Activated CD4-positive, alpha-beta T cell treated with anti-CD3 and anti-CD28 coated beads, Interleukin-2, amount 50 U/mL, for 4 hours (primary cell): ENCODE results near the gene PLAC8L1.
"Not testable (repeated sequence)": the region's sequence is repeated elsewhere in the genome, so short reads cannot be mapped to it uniquely, and the experiment has no call there.

Source experiments
- DNase-seq, 2 experiments: peaks; one replicate each; pipeline ENCODE4 v3.0.0-alpha.2; 2020

The PLAC8L1 gene, protein sequence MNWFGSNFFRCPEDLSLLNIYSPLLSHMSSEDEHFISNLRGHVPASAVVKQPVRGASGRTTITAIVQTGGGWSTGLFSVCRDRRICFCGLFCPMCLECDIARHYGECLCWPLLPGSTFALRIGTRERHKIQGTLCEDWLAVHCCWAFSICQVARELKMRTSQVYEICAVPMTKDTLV

DNA sequence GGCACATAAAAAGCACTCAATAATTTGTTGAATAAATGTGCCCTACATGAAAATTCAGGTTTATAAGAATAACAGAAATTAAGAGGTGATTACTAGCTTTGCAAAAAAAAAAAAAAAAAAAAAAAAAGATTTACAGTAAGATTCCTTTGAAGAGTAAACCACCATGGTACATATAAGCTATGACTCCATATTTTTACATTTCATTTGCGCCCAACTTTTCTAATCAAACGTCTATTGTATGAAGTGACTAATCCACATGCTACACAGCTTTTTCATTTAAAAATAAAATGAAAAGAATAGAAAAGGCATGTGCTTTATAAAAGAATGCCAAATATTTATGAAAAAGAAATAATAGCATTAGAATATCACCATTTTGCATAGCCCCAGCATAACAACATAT lies at the start of gene PLAC8L1:
Gene PLAC8L1, minus strand, starts transcription at position 101 of the 400 bp plus-strand sequence. CDS start 1,266 bp downstream, outside the sequence.
- no peak for DNase-seq

DNA sequence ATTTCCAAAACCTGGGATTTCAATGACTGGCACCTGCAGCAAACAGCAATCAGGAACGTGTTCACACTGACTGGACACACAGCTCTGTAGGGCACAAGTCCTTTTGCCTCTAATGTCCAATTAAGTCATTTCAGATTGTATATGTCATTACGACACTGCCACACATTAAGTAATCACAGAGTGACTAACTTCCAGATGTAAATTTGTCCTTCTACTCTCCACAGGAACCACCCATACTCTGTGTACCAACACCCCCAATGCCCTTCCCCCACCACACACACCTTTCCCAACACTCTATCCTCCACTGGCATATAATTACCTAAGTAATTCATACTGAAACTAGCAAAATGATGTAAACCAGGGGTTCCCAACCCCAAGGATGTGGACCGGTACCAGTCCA lies 46.6 kb upstream of the PLAC8L1 start:
- DNase-seq, result no peak

DNA sequence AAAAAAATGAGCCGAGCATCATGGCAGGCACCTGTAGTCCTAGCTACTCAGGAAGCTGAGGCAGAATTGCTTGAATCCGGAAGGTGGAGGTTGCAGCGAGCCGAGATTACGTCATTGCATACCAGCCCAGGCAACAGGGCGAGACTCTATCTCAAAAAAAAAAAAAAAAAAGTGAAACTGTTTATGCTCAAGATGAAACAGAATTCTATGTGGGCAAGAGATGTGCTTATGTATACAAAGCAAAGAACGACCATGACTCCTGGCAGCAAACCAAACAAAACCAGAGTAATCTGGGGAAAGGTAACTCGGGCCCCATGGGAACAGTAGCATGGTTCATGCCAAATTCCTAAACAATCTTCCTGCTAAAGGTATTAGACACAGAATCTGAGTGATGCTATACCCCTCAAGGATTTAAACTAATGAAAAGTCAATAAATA lies 32.6 kb upstream of the PLAC8L1 start:
- no peak for DNase-seq

DNA sequence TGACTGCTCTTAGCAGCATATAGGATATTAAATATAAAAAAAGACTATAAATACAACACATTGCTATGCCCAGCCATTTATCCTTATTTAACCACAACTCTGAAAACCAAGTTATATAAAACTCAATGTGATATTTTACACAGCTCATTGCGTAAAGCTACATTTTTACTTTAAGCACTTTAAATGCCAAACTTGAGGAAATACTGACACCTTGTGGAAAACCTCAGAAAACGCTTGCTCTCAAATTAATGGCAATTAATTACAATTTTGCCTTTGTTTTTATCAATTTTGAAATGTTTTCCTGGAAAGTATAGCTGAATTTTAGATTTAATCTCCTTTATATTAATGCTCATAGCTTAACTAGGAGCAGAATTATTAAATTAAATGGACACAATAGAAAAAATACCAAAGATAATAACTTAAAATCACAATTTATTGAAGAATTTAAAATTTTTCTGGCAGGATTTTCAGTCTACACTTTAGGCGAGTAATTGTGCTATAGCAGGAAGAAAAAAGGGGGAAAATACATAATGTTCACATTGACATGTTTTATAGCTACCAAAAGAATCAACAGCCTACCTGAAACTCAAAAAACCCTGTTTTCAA lies 25.2 kb upstream of the PLAC8L1 start:
- no peak for DNase-seq

DNA sequence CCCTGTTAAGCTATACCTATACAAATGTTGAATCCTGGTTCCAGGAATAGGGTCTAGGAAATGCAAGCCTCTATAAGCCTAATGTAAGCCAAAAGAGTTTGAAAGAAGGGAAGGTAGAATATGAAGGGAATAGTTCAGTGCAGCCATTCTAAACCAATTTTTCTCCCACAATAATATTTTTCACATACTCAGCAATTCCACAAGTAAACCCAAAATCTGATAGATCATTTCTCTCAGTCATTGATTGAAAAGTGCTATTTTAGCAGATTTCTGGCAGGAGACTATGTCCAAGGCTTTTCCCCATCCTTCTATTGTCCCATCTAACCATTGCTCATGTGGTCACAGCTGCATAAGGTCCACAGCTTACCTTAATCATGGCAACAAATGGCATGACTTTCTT lies 20.7 kb upstream of the PLAC8L1 start:
- no peak for DNase-seq

DNA sequence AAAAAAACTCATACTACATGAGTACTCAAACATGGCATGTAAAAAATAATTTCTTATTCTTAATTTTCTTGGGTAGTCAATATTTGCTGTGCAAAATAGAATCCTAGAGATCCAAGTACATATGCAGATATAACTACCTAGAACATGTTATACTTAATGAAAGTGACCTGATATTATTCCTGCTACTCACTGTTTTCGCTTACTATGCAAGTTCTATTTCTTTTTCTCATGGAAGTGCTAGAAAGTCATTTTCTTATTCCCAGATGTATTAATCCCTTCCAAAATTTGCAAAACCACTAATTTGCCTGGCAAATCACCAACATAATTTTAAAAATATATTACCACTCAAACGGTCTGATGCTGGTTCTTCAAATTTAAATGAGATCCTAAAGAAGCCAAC lies 19.2 kb upstream of the PLAC8L1 start:
- no peak for DNase-seq

DNA sequence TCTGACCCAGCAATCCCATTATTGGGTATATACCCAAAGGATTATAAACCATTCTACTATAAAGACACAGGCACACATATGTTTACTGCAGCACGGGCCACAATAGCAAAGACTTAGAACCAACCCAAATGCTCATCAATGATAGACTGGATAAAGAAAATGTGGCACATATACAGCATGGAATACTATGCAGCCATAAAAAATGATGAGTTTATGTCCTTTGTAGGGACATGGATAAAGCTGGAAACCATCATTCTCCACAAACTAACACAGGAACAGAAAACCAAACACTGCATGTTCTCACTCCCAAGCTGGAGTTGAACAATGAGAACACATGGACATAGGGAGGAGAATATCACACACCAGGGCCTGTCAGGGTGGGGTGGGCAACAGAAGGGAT lies 16.1 kb upstream of the PLAC8L1 start:
- DNase-seq, result not testable (repeated sequence)

DNA sequence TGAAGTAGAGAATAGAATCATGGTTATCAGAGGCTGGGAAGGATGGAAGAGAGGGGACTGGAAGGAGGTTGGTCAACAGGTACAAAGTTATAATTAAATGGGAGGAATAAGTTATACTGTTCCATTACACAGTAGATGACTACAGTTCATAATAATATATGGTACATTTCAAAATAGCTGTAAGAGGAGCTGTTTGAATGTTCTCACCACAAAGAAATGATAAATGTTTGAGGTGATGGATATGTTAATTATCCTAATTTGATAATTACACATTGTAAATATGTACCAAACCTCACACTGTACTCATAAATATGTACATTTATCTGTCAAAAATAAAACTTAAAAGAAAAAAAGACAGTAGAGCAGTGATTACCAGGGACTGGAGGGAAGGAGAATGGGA lies 12.9 kb upstream of the PLAC8L1 start:
- no peak for DNase-seq

DNA sequence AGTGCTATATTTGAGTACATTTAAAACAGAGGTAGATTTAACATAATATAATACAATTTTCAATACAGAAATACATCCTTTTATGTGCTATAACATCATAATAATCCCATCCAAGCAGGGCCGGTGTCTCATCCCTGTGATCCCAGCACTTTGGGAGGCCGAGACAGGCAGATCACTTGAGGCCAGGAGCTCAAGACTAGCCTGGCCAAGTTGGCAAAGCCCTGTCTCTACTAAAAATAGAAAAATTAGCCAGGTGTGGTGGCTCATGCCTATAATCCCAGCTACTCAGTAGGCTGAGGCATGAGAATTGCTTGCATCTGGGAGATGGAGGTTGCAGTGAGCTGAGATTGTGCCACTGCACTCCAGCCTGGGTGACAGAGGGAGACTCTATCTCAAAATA lies 11.8 kb upstream of the PLAC8L1 start:
- DNase-seq, result not testable (repeated sequence)

DNA sequence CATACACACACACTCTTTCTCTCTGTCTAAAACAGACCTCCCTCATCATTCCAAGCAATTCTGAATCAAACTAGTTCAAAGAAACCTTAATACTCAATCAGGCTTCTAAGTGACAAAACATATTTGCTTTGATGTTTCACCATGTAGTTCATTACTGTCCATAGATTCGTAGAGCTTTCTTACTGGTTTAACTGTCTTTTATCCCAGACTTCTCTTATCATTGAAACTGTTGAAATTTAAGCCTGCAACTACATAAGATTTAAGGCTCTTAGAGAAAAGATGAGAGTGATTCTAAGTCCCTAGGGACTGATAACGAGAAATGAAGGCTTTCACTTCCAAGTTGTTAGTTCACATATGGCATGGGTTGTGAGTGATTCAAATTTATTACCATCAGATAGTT lies 11.0 kb upstream of the PLAC8L1 start:
- DNase-seq, result no peak

DNA sequence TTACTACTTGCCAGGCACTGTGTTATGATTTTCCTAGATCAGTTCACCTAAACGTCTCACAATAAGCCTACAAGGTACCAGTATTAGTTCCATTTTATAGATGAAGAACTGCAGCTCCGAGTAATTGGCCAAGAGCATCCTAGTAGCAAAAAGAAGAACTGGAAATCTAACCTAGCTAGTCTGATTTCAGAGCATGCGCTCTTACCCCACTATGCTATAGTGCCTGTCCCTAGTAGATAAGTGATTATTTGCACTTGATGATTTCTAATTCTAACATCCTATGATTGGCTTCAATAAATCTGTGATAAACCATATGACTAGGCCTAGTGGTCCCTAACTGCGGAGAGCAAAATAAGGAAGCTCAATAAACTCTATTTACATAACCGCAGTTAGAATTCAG lies 7.1 kb upstream of the PLAC8L1 start:
- no peak for DNase-seq

DNA sequence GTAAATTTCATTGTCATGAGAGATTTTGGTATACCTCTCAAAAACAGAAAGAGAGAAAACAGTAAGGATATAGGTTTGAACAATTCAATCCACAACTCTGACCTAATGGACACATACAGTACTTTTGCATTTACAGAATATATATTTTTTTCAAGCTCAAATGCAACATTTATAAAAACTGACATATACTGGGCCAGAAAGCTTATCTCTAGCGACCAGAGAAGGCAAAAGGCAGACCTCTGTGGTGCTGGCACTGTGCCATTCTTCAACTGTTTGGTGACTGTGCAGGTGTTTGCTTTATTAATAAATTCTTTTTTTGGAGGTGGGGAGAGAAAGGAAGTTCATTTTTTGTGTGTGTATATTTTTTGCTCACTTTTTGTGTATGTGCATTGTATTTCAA lies 6.0 kb upstream of the PLAC8L1 start:
- no peak for DNase-seq

DNA sequence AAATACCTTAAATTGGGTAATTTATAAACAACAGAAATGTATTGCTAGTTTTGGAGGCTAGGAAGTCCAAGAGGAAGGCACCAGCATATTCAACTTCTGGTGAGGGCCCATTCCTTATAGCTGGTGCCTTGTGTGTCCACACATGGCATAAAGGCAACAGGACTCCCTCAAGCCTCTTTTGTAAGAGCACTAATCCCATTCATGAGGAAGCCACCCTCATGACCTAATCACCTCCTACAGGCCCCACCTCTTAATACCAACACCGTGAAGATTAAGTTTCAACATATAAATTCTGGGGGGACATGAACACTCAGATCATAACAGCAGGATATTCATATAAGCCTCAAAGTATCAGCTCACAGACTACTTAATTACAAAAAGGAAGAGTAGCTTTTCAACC lies 4.0 kb upstream of the PLAC8L1 start:
- DNase-seq, result no peak

DNA sequence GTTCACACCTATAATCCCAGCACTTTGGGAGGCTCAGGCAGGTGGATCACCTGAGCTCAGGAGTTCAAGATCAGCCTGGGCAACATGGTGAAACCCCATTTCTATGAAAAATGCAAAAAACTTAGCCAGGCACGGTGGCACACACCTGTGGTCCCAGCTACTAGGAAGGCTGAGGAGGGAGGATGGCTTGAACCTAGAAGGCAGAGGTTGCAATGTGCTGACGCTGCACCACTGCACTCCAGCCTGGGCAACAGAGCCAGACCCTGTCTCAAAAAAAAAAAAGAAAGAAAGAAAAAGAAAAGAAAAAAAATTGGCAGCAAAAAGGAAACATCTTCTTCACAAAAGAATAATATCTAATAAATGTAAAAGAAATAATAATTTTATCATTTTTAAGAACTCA lies 3.5 kb upstream of the PLAC8L1 start:
- not testable (repeated sequence) for DNase-seq

DNA sequence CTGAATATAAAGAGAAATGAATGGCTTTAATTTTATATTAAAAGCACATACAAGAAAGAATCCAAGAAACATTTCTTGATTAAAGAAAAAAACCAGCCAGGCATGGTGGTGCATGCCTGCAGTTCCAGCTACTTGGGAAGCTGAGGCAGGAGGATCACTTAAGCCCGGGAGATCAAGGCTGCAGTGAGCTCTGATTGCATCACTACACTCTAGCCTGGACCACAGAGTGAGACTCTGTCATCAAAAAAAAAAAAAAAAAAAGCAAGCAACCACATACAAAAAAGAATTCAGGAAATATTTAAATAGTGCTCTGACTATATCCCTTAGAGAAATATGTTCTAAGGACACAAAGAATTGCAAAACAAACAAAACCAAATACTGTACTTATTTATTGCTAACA lies 2.5 kb upstream of the PLAC8L1 start:
- no peak for DNase-seq

DNA sequence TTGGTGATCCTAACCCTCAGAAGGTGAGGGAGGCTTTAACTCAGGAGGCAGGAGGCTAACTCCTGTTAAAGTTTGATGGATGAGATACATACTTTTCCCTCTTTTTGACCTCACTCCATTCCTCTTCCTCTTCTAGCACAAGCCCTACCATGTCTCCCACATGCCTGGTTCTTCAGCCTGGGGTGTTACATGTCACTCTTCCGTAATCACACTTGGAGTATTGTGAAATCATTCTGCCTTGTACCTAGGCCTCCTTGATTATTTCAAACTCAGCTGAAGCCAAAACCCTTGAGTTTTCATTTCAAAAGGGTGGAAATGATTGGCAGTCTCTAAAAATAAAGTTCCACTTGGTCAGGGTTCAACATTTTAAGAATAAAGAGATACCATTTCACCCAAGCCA lies 1.8 kb downstream of the PLAC8L1 start:
- DNase-seq, result no peak

DNA sequence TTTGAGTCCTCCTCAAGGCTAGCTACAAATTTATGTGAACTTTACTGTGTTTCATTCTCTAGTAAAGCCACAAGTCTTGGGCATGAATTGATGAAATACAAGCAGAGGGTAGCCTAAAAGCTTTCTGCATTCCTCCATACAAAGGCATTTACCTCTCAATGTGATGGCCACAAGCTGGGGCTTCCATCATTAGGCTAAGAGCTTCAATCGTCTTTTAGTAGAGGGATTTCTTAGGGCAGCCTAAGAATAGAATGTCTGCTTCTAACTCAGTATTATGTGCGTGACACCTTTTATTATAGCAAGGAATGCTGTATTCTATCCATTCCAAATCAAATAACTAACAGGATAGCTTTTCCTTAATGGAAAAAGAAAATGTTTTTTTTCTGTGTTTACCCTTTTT lies 3.7 kb downstream of the PLAC8L1 start:
- no peak for DNase-seq

DNA sequence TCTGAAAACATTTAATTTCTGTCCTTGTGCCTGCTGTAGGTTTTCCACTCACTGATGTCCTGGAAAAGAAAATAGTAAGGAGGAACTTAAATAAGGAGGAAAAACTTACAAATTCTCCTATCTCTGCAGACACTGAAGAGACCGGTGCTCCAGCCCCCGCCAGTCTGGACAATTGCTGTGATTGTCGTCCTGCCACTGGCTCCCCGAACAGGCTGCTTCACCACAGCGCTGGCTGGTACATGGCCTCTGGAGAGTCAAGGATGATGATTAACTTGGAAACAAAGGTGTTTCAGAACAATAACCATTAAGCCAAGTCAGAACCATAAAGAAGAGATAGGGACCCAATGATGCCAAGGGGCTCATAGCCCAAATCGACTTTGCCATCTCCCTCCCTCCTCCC lies 7.3 kb downstream of the PLAC8L1 start:
- no peak for DNase-seq

DNA sequence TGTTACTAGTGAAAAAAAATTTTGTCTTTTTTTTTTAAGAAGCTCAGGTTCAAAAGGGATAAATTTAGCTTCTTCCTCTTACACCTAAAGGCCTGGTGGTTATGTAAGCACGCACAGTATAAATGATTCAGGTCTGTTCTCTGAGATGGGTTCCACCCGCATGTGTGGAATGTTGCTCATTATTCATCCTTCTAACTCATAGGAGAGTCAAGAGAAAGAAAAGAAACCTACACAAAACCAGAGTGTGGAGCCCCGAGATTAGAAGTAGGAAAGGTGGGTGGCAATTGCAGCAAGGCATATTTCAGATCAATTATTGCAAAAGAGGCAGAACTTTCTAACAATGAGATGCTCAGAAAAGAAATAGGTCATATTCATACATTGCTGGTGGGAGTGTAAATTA lies 13.5 kb downstream of the PLAC8L1 start:
- DNase-seq, result no peak

DNA sequence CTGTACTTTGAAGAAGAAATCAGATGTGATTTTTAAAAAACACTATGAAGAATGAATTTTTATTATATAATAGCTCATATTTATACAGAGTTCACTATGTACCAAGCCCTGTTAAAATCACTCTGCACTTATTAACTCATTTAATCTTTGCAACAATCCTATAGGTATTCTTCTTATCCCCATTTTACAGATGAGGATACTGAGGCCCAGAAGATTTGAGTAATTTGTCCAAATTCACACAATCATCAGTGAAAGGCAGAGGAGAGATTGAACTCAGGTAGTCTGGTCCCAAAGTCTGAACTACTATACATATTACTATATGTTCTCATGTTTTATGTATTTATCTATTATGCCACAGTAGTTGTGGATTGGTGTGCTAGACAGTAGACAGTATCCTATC lies 16.1 kb downstream of the PLAC8L1 start:
- no peak for DNase-seq

DNA sequence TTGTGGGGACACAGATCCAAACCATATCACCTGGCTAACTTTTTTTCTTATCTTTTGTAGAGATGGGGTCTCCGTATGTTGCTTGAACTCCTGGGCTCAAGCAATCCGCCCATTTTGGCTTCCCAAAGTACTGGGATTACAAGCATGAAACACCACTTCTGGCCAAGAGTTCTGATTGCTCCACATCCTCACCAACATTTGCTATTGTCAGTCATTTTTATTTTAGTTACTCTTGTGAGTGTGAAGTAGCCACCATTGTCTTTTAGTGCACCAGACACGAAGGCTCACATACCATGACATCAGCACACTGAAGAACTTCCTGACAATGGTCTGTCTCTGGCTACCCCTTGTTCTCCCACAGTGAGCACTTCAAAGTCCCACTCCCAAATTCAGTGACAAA lies 17.3 kb downstream of the PLAC8L1 start:
- DNase-seq, result no peak

DNA sequence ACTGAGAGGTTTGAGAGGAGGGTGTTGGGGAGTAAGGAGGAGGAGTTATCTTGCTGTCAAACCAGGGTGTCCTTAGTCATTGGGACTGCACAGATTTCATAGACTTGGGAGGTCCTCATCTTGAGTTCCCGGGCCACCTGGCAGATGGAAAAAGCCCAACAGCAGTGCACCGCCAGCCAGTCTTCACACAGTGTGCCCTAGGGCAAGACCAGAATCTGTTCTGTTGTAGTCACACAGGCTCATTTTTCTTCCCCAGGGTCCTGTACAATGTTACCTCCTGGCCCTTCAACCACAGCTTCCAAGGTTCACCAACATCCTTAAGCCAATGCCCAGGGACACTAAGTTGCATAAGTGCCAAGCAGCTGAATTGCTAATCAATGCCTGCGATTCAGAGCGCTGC lies 21.0 kb downstream of the PLAC8L1 start:
- no peak for DNase-seq

DNA sequence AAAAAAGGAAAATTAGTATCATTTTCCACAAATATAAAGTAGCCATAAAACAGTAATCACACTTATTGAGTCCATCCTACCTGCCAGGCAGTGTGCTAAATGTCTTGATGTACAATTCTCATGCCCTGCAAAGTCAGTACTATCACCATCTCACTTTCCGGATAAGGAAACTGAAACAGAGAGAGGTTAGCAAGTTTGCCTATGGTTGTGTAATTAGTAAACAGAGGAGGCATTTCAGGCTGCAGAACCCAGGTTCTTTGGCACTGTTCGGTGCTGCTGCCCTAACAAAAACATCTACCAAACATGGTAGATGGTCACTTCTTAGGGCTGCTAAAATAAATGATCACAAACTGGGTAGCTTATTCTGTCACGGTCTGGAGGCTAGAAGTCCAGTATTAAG lies 22.6 kb downstream of the PLAC8L1 start:
- no peak for DNase-seq

DNA sequence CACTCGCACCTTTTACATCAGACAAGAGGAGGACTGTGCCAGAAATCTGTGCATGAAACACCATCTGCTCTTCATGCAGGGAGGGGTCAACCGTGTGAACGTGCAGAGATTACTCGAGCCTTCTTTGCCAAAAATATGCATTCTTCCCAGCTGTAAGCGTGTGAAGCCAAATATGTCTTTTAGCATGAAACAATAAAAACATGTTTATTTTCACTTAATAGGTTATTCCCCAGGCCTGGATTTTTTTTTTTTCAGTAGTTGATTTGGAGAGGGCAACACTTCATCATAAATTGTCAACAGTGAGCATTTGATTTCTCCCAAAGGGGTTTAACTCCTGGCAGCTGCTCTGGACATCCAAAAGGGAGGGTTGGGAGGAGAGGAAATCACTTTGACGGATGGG lies 23.8 kb downstream of the PLAC8L1 start:
- no peak for DNase-seq

DNA sequence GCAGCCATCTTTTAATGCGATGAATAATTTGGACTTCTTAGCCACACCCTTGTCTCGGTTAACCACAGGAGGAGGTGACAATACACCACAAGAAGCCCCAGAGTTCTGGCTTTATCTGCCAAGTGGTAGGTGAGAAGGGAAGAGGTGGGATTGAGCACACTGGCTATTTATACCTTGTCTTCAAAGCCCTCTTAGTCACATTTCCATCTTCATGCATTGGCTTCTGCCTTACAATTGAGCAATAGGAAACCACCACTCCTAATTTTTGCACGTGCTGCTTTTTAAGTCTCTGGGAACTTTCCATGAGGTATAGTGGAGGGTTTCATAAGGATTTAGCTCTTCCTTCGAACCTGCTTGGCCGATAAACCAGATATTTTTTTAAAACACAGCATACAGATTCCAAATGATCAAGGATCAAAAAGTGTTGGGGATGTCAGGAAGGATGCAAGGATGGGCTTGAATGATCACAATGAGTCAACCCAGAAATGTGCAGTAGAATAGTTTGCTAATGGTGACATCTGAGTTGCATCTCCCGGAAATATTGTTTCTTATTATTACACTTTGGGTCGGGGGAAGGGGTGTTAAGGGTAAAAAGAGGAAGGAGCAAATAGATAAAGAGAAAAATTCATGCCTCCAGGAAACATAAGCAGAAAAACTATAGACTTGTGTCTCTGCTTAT lies 25.5 kb downstream of the PLAC8L1 start:
- DNase-seq, result no peak
